BE2C (cell line): ENCODE results near the gene ADAMTS17.

Experiments used
- DNase-seq: peaks from one replicate; pipeline ENCODE4 v3.0.0-alpha.2; 2020
- H3K27me3 ChIP-seq: fragments of 250-450 bp; sonication (Bioruptor Pico); 2 replicates; pipeline ENCODE4 v1.5.1; 2020; ENCODE audit warnings: mild to moderate bottlenecking
- H3K36me3 ChIP-seq: fragments of 250-450 bp; sonication (Bioruptor Pico); 2 replicates; pipeline ENCODE4 v1.5.1; 2020; ENCODE audit warnings: mild to moderate bottlenecking
- H3K4me1 ChIP-seq: fragments of 250-450 bp; sonication (Bioruptor Pico); 2 replicates; pipeline ENCODE4 v1.5.1; 2020
- H3K4me3 ChIP-seq: 2 replicates; pipeline ENCODE4 v1.5.1; 2011; ENCODE audit warnings: low read depth, low read length
- H3K9me3 ChIP-seq: fragments of 250-450 bp; sonication (Bioruptor Pico); 2 replicates; pipeline ENCODE4 v1.5.1; 2020
- CTCF ChIP-seq: IDR thresholded peaks from 2 replicates; pipeline ENCODE4 v1.5.1; 2012; ENCODE audit warnings: mild to moderate bottlenecking, low read depth, low read length

ADAMTS17 gene

GRCh38 chr15:100050877-100051786, 290.6 kb downstream of the ADAMTS17 start:
- no peak overlapping the region for H3K4me3 ChIP-seq
- no peaks in the 10 kb centered on the region for H3K27me3 ChIP-seq
- no peak for DNase-seq
- H3K36me3 ChIP-seq: no peaks in the 10 kb centered on the region
- no peaks in the 10 kb centered on the region for H3K4me1 ChIP-seq
- H3K9me3 ChIP-seq: no peaks in the 10 kb centered on the region
- TF ChIP-seq CTCF: no peak

- H3K4me3 ChIP-seq: no peak overlapping the region
- TF ChIP-seq CTCF: no peak
- H3K36me3 ChIP-seq: no peaks in the 10 kb centered on the region
- no peaks in the 10 kb centered on the region for H3K4me1 ChIP-seq
- no peaks in the 10 kb centered on the region for H3K9me3 ChIP-seq
- no peaks in the 10 kb centered on the region for H3K27me3 ChIP-seq
- no peak for DNase-seq
Measured at GRCh38 chr15:100049936-100050876, 291.6 kb downstream of the ADAMTS17 start.

- Histone ChIP-seq H3K4me3 (no peak overlapping the region), H3K36me3 (no peaks in the 10 kb centered on the region), H3K27me3 (no peaks in the 10 kb centered on the region), H3K9me3 (no peaks in the 10 kb centered on the region), H3K4me1 (no peaks in the 10 kb centered on the region)
- DNase-seq: no peak
- TF ChIP-seq CTCF: no peak
Measured at GRCh38 chr15:100049483-100049882, 292.3 kb downstream of the ADAMTS17 start.

GRCh38 chr15:100048736-100049135, 293.0 kb downstream of the ADAMTS17 start:
- DNase-seq: no peak
- Histone ChIP-seq H3K9me3 (no peaks in the 10 kb centered on the region), H3K36me3 (no peaks in the 10 kb centered on the region), H3K27me3 (no peaks in the 10 kb centered on the region), H3K4me3 (no peak overlapping the region), H3K4me1 (no peaks in the 10 kb centered on the region)
- TF ChIP-seq CTCF: no peak

GRCh38 chr15:100043692-100044091, 298.1 kb downstream of the ADAMTS17 start:
- Histone ChIP-seq H3K4me3 (no peak overlapping the region), H3K4me1 (no peaks in the 10 kb centered on the region), H3K9me3 (no peaks in the 10 kb centered on the region), H3K36me3 (no peaks in the 10 kb centered on the region), H3K27me3 (no peaks in the 10 kb centered on the region)
- no peak for TF ChIP-seq CTCF
- DNase-seq: no peak
